GM13976 (cell line): Measurements from ENCODE around the gene EXOC6.
A peak's percentile ranks its signal among the peaks of the same experiment; 100 is the strongest.
"Not testable (repeated sequence)": the region's sequence is repeated elsewhere in the genome, so short reads cannot be mapped to it uniquely, and the experiment has no call there.

Source experiments
- DNase-seq: peaks from one replicate; pipeline ENCODE4 v3.0.0; 2012; ENCODE audit warnings: low spot score
- in situ Hi-C: fragments of 300-500 bp; cut with MboI; formaldehyde crosslinking; loops from one replicate; pipeline ENCODE4 v1.12.0; 2022; ENCODE audit warnings: low sequenced_read_pairs, mixed read lengths, inconsistent platforms; ENCODE audit not compliant: unreplicated experiment
- TF ChIP-seq, protein P1 (sequence below): IDR thresholded peaks from 2 replicates; pipeline ENCODE4 v1.5.1; 2012; ENCODE audit warnings: borderline replicate concordance, mild to moderate bottlenecking; ENCODE audit not compliant: insufficient read depth; ENCODE audit errors: extremely low read depth, missing control alignments, control extremely low read depth

The EXOC6 gene

DNA sequence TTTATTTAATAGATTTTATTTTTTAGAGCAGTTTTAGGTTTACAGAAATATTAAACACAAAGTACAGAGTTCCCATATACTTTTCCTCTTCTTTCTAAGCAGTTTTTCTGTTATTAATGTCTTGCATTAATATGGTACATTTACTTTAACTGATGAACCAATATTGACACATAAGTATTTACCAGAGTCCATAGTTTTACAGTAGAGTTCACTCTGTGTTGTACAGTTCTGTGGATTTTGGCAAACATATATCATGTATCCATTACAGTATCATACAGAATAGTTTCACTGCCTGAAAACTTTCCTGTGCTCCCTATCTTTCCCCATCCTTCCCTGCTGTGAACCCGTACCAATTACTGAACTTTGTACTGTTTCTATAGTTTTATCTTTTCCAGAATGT lies 55.3 kb downstream of the EXOC6 start:
- no peak for DNase-seq
- in situ Hi-C loops = no loop called here
- TF ChIP-seq, protein P1, sequence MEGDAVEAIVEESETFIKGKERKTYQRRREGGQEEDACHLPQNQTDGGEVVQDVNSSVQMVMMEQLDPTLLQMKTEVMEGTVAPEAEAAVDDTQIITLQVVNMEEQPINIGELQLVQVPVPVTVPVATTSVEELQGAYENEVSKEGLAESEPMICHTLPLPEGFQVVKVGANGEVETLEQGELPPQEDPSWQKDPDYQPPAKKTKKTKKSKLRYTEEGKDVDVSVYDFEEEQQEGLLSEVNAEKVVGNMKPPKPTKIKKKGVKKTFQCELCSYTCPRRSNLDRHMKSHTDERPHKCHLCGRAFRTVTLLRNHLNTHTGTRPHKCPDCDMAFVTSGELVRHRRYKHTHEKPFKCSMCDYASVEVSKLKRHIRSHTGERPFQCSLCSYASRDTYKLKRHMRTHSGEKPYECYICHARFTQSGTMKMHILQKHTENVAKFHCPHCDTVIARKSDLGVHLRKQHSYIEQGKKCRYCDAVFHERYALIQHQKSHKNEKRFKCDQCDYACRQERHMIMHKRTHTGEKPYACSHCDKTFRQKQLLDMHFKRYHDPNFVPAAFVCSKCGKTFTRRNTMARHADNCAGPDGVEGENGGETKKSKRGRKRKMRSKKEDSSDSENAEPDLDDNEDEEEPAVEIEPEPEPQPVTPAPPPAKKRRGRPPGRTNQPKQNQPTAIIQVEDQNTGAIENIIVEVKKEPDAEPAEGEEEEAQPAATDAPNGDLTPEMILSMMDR = no peak

DNA sequence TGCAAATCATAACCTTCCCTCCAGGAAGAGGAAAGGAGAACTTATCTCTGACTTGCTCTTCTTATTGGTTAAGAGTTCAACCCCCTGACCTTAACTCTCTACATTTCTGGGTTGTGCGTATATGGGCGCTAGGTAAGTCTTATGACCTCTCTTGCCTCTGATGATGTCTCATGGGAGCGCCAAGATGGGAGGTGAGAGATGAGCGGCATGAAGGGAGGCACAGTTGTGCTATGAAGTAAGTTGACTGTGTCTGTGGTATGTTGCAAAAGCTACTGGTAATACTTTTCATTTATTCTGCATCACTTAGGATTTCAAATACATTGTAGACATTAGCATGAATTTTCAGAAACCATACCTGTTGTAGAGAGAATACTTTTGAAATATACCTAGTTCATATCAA lies 59.0 kb downstream of the EXOC6 start:
- in situ Hi-C loops = no loop called here
- DNase-seq = no peak
- TF ChIP-seq, protein P1 = no peak

GRCh38 chr10:92912631-92913030 lies 64.3 kb downstream of the EXOC6 start:
- in situ Hi-C loops, DNase-seq: not testable (repeated sequence)

DNA sequence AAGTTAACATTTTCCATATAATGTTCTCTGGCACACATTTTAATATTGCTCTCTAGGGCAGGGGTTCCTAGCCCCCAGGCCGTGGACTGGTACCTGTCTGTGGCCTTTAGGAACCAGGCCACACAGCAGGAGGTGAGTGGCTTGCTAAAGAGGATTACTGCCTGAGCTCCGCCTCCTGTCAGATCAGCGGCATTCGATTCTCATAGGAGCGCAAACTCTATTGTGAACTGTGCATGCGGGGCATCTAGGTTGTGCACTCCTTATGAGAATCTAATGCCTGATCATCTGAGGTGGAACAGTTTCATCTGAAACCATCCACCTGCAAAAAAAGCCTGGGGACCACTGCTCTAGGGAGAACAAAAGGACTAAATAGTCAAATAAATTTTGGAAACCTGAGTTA lies 65.7 kb downstream of the EXOC6 start:
- in situ Hi-C loops = no loop called here
- TF ChIP-seq, protein P1 = no peak
- no peak for DNase-seq

DNA sequence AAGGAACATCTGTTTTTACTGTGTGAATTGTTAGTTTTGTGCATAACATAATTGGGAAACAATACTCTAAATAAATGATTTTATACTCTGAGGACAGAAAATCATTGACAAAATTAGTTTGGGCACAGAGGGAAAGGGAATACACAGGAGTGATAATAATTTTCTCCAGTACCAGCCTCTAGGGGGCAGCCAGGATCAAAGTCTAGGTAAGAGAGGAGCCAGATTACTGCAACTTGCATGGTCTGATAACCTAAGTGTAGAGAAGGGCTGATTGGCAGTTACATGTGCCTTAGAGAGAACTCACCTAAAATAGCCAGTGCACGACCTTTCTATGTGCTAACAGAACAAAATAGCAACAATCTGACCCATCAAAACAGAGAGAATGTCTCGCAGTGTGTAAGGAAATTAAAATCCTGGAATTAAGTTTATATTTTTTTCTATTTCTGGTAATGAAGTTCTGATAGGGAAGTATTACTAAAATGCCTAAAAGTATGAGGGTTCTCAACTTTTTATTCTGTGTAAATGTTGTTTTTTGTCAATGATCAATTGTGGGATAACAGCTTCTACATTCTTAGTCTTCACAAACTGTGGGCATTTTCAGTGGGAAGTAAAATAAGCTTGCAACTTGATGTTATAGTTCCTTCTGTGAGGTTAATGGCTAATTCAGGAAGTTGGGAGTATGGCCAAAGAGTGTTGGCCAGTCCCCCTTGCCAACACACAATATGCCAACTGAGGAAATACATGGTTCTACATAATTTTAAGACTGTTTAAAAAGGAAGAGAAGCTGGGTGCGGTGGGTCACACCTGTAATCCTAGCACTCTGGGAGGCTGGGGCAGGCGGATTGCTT lies 66.4 kb downstream of the EXOC6 start:
- TF ChIP-seq, protein P1 = peak; percentile 71
- in situ Hi-C loops = no loop called here
- DNase-seq = peak; percentile 41

DNA sequence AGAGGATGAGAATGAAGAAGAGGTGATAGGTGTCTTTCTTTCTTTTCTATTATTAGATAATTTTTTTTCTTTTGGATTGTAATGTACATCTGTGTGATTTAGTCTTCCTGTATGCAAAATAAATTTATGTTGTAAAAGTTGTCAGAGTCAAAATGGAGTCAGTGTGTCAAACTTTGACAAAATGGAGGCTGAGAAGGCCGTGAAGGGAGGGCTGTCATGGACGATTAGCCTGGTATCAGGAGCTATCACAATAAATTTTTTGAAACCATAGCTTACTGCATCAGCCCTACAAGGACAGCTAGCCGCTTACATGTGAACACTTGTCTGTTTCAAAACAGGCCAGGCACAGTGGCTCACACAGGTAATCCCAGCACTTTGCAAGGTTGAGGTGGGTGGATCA lies 67.6 kb downstream of the EXOC6 start:
- no peak for DNase-seq
- in situ Hi-C loops = no loop called here
- TF ChIP-seq, protein P1 = no peak

GRCh38 chr10:92916433-92916832 lies 68.1 kb downstream of the EXOC6 start:
- no peak for DNase-seq
- in situ Hi-C loops = no loop called here
- TF ChIP-seq, protein P1 = no peak
